SK-N-SH (cell line): ENCODE measurements around the gene BCR. TPM values are rescaled to one million over a fixed set of nuclear protein-coding genes. Genes with fewer than 3 reads are reported as not detected.

Experiments
- CTCF ChIA-PET: fragments of 300-600, 350-600 bp; formaldehyde crosslinking; extraction: SDS; loops from one replicate; lab custom pipeline; 2021; lab: Yijun Ruan, JAX
- POLR2A ChIA-PET: fragments of 350-600 bp; sonication (Branson Sonifier 250); formaldehyde crosslinking; extraction: SDS; loops from one replicate; lab custom pipeline; 2020; ENCODE audit warnings: antibody characterized with exemption, inconsistent platforms; lab: Yijun Ruan, JAX
- DNase-seq: peaks from one replicate; pipeline ENCODE4 v3.0.0; 2012
- H2AFZ ChIP-seq: fragments of 200-600 bp; sonication (generic); 2 replicates; pipeline ENCODE4 v1.8.1; 2016; ENCODE audit warnings: antibody characterized with exemption, mild to moderate bottlenecking, low read depth
- H3F3A ChIP-seq: fragments of 200-600 bp; sonication (generic); replicated peaks from 2 replicates; pipeline ENCODE3; 2016; ENCODE audit warnings: antibody characterized with exemption, mild to moderate bottlenecking; ENCODE audit not compliant: insufficient read depth
- H3K27ac ChIP-seq, 2 experiments: fragments of 200-500 bp in 1 of 2; fragments of 200-600 bp in 1 of 2; sonication (Bioruptor generic) in 1 of 2; sonication (generic), shearing (Covaris generic) in 1 of 2; 2 replicates each; pipeline versions ENCODE4 v1.5.1 to v1.6.1; 2014 to 2016; ENCODE audit warnings: low read depth in 2 of 2, inconsistent platforms in 1 of 2, low read length in 1 of 2, mild to moderate bottlenecking in 1 of 2, mixed read lengths in 1 of 2
- H3K27me3 ChIP-seq: fragments of 200-600 bp; sonication (generic), shearing (Covaris generic); 2 replicates; pipeline ENCODE4 v1.6.1; 2016; ENCODE audit warnings: mixed run types; ENCODE audit not compliant: insufficient read depth
- H3K36me3 ChIP-seq, 2 experiments: fragments of 200-500 bp in 1 of 2; fragments of 200-600 bp in 1 of 2; sonication (Bioruptor generic) in 1 of 2; sonication (generic) in 1 of 2; replicated peaks in 1 of 2; 2 replicates each; pipeline versions ENCODE3 to v1.5.1; 2014 to 2016; ENCODE audit warnings: low read length in 1 of 2, mild to moderate bottlenecking in 1 of 2; ENCODE audit not compliant: insufficient read depth in 2 of 2, control insufficient read depth in 1 of 2
- H3K4me1 ChIP-seq, 2 experiments: fragments of 200-500 bp in 1 of 2; fragments of 200-600 bp in 1 of 2; sonication (Bioruptor generic) in 1 of 2; sonication (generic), shearing (Covaris generic) in 1 of 2; 2 replicates each; pipeline versions ENCODE4 v1.5.1 to v1.6.1; 2014 to 2016; ENCODE audit warnings: low read depth in 1 of 2, low read length in 1 of 2, mixed run types in 1 of 2; ENCODE audit not compliant: insufficient read depth in 2 of 2, control insufficient read depth in 1 of 2
- H3K4me2 ChIP-seq: fragments of 200-600 bp; sonication (generic), shearing (Covaris generic); 2 replicates; pipeline ENCODE4 v1.6.1; 2017; ENCODE audit warnings: mixed run types
- H3K4me3 ChIP-seq, 2 experiments: fragments of 200-500 bp in 1 of 2; fragments of 200-600 bp in 1 of 2; sonication (Bioruptor generic) in 1 of 2; sonication (generic), shearing (Covaris generic) in 1 of 2; 2 replicates each; pipeline versions ENCODE4 v1.5.1 to v1.8.1; 2014 to 2016; ENCODE audit warnings: low read depth in 2 of 2, inconsistent platforms in 1 of 2, low read length in 1 of 2, mild to moderate bottlenecking in 1 of 2, mixed read lengths in 1 of 2, moderate library complexity in 1 of 2
- H3K79me2 ChIP-seq: fragments of 200-600 bp; sonication (generic); 2 replicates; pipeline ENCODE4 v1.8.1; 2017; ENCODE audit warnings: mild to moderate bottlenecking; ENCODE audit not compliant: insufficient read depth
- H3K9ac ChIP-seq: fragments of 200-600 bp; sonication (generic); 2 replicates; pipeline ENCODE4 v1.6.1; 2017; ENCODE audit warnings: mixed run types
- H3K9me2 ChIP-seq: fragments of 200-600 bp; sonication (generic); 2 replicates; pipeline ENCODE4 v1.6.1; 2017; ENCODE audit warnings: mixed run types
- H3K9me3 ChIP-seq: fragments of 200-600 bp; sonication (generic); 2 replicates; pipeline ENCODE4 v1.6.1; 2017; ENCODE audit warnings: mixed run types, mild to moderate bottlenecking, moderate library complexity
- H4K20me1 ChIP-seq: fragments of 200-600 bp; sonication (generic); 2 replicates; pipeline ENCODE4 v1.6.1; 2017; ENCODE audit warnings: mild to moderate bottlenecking, mixed run types; ENCODE audit not compliant: insufficient read depth
- ELF1 ChIP-seq: IDR thresholded peaks from 2 replicates; pipeline ENCODE4 v1.4.0; 2012
- FOSL2 ChIP-seq: IDR thresholded peaks from 2 replicates; pipeline ENCODE4 v1.4.0; 2012; ENCODE audit warnings: low read depth, mild to moderate bottlenecking, moderate library complexity, borderline replicate concordance
- FOXJ3 ChIP-seq: sonication (generic); formaldehyde crosslinking; IDR thresholded peaks from 2 replicates; pipeline ENCODE4 v1.5.1; 2020; ENCODE audit warnings: mild to moderate bottlenecking, missing genetic modification reagents
- GABPA ChIP-seq: IDR thresholded peaks from 2 replicates; pipeline ENCODE4 v1.4.0; 2012; ENCODE audit warnings: low read depth, mild to moderate bottlenecking
- GATA2 ChIP-seq: sonication (generic); formaldehyde crosslinking; IDR thresholded peaks from 2 replicates; pipeline ENCODE4 v1.5.0; 2020; ENCODE audit warnings: mild to moderate bottlenecking, missing genetic modification reagents
- NFIC ChIP-seq: IDR thresholded peaks from 2 replicates; pipeline ENCODE4 v1.4.0; 2012; ENCODE audit warnings: borderline replicate concordance
- NRF1 ChIP-seq: IDR thresholded peaks from 2 replicates; pipeline ENCODE4 v1.6.1; 2012; ENCODE audit warnings: low read depth, mild to moderate bottlenecking, low read length
- RAD21 ChIP-seq: IDR thresholded peaks from 2 replicates; pipeline ENCODE4 v1.6.1; 2012; ENCODE audit warnings: mild to moderate bottlenecking, low read length
- RXRA ChIP-seq: IDR thresholded peaks from 2 replicates; pipeline ENCODE4 v1.4.0; 2012; ENCODE audit warnings: low read depth, mild to moderate bottlenecking, borderline replicate concordance
- SIN3A ChIP-seq: IDR thresholded peaks from 2 replicates; pipeline ENCODE4 v1.6.1; 2012; ENCODE audit warnings: low read depth, mild to moderate bottlenecking, low read length, moderate library complexity, borderline replicate concordance
- SMC3 ChIP-seq: IDR thresholded peaks from 2 replicates; pipeline ENCODE4 v1.6.1; 2012; ENCODE audit warnings: low read depth, low read length, improper control_type of control experiment
- WGBS: methylation state at CpG from one replicate; pipeline ENCODE4 v1.1.6; 2017; ENCODE audit warnings: low lambda C conversion rate; 5-methylcytosine and 5-hydroxymethylcytosine counted together
- polyA plus RNA-seq, 3 experiments: library from polyadenylated mRNA; depleted of rRNA; stranded (reverse); fragments of >200 nt; gene quantifications; 2 replicates each; pipeline ENCODE4 v1.2.3, GENCODE V29; 2012
- TF ChIP-seq, protein P1 (sequence below): IDR thresholded peaks from 2 replicates; pipeline ENCODE4 v1.4.0; 2012; ENCODE audit warnings: low read depth
- TF ChIP-seq, protein P2 (sequence below): fragments of 150-350 bp; IDR thresholded peaks from 2 replicates; pipeline ENCODE4 v1.6.1; 2016; ENCODE audit warnings: mild to moderate bottlenecking, low read depth, low read length
- TF ChIP-seq, protein P3 (sequence below): IDR thresholded peaks from 2 replicates; pipeline ENCODE4 v1.4.0; 2012; ENCODE audit warnings: low read depth, borderline replicate concordance
- TF ChIP-seq, protein P4 (sequence below): fragments of 150-350 bp; IDR thresholded peaks from 2 replicates; pipeline ENCODE4 v1.6.1; 2017; ENCODE audit warnings: antibody characterized with exemption, low read length, low read depth, borderline replicate concordance

BCR gene
- polyA plus RNA-seq, 1 of the 3 experiments (the other 2 are of a cell fraction) = 50.9 TPM

DNA sequence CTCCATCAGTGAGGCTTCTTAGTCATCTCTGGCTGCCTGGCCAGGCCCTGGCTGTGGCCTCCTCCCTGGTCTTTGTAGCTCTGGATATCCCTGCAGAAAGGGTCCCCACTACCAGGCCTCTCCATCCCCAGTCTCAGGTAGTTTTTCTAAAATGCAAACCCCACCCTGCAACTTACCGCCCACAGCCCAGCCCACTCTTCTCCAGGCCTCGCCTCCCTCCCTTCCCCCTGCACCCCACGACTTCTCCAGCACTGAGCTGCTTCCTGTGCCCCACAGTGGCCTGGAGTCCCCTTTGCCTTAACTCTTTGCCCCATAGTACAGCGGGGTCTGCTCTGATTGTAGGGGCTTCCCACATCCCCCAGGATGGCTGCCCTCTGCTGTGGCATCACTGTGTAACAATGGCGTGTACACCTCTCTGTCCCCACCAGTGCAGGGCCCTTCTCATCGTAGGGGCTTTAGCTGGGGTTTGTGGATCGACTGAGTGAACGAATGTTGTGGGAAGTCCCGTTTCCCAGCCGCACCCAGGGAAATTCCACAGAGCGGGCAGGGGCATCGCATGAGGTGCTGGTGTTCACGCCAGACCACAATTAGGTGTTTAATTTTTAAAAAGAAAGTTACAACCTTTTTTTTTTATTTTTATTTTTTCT lies 111.6 kb downstream of the BCR start:
- Histone ChIP-seq H3K4me3 (no peak overlapping the region), H3K4me2 (no peak overlapping the region), H3K9ac (no peak overlapping the region), H4K20me1 (no peaks in the 10 kb centered on the region), H3F3A (no peaks in the 10 kb centered on the region), H3K9me2 (no peaks in the 10 kb centered on the region), H3K36me3 (peaks cover 8 to 64% of the 10 kb centered on the region in 2 experiments), H2AFZ (no peak overlapping the region), H3K4me1 (no peaks in the 10 kb centered on the region; a peak in 1 of 4 replicates), H3K27me3 (no peaks in the 10 kb centered on the region), H3K27ac (no peak overlapping the region), H3K79me2 (no peaks in the 10 kb centered on the region), H3K9me3 (no peaks in the 10 kb centered on the region)
- no peak for DNase-seq
- 96% methylated on average over 11 of the region's 13 CpGs for WGBS
- ChIA-PET POLR2A (no interaction called here), CTCF (interaction anchor here (2.0 to 25.8 kb wide), 6 partner anchors 9 to 333 kb away, joined by 8 to 587 read pairs (median 18); partner anchors contain the start of gene BCR)
- TF ChIP-seq NRF1 (no peak), SIN3A (no peak), RXRA (no peak), GABPA (no peak), SMC3 (no peak), GATA2 (CRISPR knock-in tag) (no peak), FOSL2 (no peak), FOXJ3 (no peak), ELF1 (no peak), NFIC (no peak), RAD21 (no peak)
- TF ChIP-seq, protein P1, sequence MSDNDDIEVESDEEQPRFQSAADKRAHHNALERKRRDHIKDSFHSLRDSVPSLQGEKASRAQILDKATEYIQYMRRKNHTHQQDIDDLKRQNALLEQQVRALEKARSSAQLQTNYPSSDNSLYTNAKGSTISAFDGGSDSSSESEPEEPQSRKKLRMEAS = no peak
- TF ChIP-seq, protein P2, sequence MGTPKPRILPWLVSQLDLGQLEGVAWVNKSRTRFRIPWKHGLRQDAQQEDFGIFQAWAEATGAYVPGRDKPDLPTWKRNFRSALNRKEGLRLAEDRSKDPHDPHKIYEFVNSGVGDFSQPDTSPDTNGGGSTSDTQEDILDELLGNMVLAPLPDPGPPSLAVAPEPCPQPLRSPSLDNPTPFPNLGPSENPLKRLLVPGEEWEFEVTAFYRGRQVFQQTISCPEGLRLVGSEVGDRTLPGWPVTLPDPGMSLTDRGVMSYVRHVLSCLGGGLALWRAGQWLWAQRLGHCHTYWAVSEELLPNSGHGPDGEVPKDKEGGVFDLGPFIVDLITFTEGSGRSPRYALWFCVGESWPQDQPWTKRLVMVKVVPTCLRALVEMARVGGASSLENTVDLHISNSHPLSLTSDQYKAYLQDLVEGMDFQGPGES = no peak
- TF ChIP-seq, protein P3, sequence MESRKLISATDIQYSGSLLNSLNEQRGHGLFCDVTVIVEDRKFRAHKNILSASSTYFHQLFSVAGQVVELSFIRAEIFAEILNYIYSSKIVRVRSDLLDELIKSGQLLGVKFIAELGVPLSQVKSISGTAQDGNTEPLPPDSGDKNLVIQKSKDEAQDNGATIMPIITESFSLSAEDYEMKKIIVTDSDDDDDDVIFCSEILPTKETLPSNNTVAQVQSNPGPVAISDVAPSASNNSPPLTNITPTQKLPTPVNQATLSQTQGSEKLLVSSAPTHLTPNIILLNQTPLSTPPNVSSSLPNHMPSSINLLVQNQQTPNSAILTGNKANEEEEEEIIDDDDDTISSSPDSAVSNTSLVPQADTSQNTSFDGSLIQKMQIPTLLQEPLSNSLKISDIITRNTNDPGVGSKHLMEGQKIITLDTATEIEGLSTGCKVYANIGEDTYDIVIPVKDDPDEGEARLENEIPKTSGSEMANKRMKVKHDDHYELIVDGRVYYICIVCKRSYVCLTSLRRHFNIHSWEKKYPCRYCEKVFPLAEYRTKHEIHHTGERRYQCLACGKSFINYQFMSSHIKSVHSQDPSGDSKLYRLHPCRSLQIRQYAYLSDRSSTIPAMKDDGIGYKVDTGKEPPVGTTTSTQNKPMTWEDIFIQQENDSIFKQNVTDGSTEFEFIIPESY = no peak
- TF ChIP-seq, protein P4, sequence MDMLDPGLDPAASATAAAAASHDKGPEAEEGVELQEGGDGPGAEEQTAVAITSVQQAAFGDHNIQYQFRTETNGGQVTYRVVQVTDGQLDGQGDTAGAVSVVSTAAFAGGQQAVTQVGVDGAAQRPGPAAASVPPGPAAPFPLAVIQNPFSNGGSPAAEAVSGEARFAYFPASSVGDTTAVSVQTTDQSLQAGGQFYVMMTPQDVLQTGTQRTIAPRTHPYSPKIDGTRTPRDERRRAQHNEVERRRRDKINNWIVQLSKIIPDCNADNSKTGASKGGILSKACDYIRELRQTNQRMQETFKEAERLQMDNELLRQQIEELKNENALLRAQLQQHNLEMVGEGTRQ = no peak
